Measurements from ENCODE around the gene SPDEF. TPM values are rescaled to one million over a fixed set of nuclear protein-coding genes. Genes with fewer than 3 reads are reported as not detected.

SPDEF gene
- total RNA-seq, 1 donor from 2014 or later = 5.0 TPM

GRCh38 chr6:34547701-34548644 lies 8.2 kb downstream of the SPDEF start:
- FAIRE-seq = no peak
- no peak for DNase-seq (ENCODE audit: low read depth)
- no peaks in the 10 kb centered on the region for H3K36me3 ChIP-seq (ENCODE audit: control insufficient read depth, insufficient read depth, low read length)
- H3K27me3 ChIP-seq (ENCODE audit: control insufficient read depth, insufficient read depth, low read length) = no peaks in the 10 kb centered on the region
- TF ChIP-seq CTCF (IDR thresholded peaks at IDR 0.05; ENCODE audit: insufficient read depth, low read length, severe bottlenecking) = no peak
- no peak overlapping the region for H3K4me3 ChIP-seq (ENCODE audit: low read depth, low read length)

GRCh38 chr6:34546551-34547321 lies 9.4 kb downstream of the SPDEF start:
- Histone ChIP-seq H3K27me3 (ENCODE audit: control insufficient read depth, insufficient read depth, low read length) (no peaks in the 10 kb centered on the region), H3K4me3 (ENCODE audit: low read depth, low read length) (no peak overlapping the region), H3K36me3 (ENCODE audit: control insufficient read depth, insufficient read depth, low read length) (no peaks in the 10 kb centered on the region)
- peak; percentile 26 for DNase-seq (ENCODE audit: low read depth)
- no peak for FAIRE-seq
- no peak for TF ChIP-seq CTCF (IDR thresholded peaks at IDR 0.05; ENCODE audit: insufficient read depth, low read length, severe bottlenecking)

GRCh38 chr6:34544776-34545471 lies 11.2 kb downstream of the SPDEF start:
- no peaks in the 10 kb centered on the region for H3K27me3 ChIP-seq (ENCODE audit: control insufficient read depth, insufficient read depth, low read length)
- TF ChIP-seq CTCF (IDR thresholded peaks at IDR 0.05; ENCODE audit: insufficient read depth, low read length, severe bottlenecking) = no peak
- no peaks in the 10 kb centered on the region for H3K36me3 ChIP-seq (ENCODE audit: control insufficient read depth, insufficient read depth, low read length)
- DNase-seq (ENCODE audit: low read depth) (no peak), FAIRE-seq (no peak)
- H3K4me3 ChIP-seq (ENCODE audit: low read depth, low read length) = no peak overlapping the region

GRCh38 chr6:34544052-34544604 lies 12.0 kb downstream of the SPDEF start:
- Histone ChIP-seq H3K36me3 (ENCODE audit: control insufficient read depth, insufficient read depth, low read length) (peaks cover 1% of the 10 kb centered on the region), H3K27me3 (ENCODE audit: control insufficient read depth, insufficient read depth, low read length) (no peaks in the 10 kb centered on the region), H3K4me3 (ENCODE audit: low read depth, low read length) (no peak overlapping the region)
- DNase-seq (ENCODE audit: low read depth) (no peak), FAIRE-seq (no peak)
- TF ChIP-seq CTCF (IDR thresholded peaks at IDR 0.05; ENCODE audit: insufficient read depth, low read length, severe bottlenecking) = no peak

GRCh38 chr6:34543421-34543820 lies 12.7 kb downstream of the SPDEF start:
- Histone ChIP-seq H3K36me3 (ENCODE audit: control insufficient read depth, insufficient read depth, low read length) (peaks cover 4% of the 10 kb centered on the region), H3K27me3 (ENCODE audit: control insufficient read depth, insufficient read depth, low read length) (no peaks in the 10 kb centered on the region), H3K4me3 (ENCODE audit: low read depth, low read length) (no peak overlapping the region)
- FAIRE-seq (no peak), DNase-seq (ENCODE audit: low read depth) (peak; percentile 26)
- TF ChIP-seq CTCF (IDR thresholded peaks at IDR 0.05; ENCODE audit: insufficient read depth, low read length, severe bottlenecking) = no peak

Data from bronchial epithelial cell (primary cell).